Measurements from ENCODE around the gene CBFA2T2.

- no peak for TF ChIP-seq CTCF (IDR thresholded peaks at IDR 0.05)
- TF ChIP-seq POLR2A (IDR thresholded peaks at IDR 0.05): no peak
Measured at GRCh38 chr20:33460711-33461110, 29.2 kb upstream of the CBFA2T2 start.
